Measurements from ENCODE around the gene DHX8.

DHX8 gene

DNA sequence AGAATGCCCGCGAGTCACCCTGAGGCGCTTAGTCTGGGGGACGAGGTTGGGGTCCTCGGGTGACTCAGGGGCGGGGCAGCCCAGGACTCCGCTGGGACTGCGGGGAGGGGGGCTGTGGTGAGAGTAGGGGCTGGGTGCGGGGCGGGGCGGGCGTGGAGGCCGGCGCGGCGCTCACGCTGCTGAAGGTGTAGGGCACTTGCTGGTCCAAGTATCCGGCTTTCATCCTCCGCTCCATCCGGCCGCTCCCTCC is 61.5 kb downstream of the DHX8 start:
- DNase-seq (ENCODE audit: low read depth), result no peak
- H3K4me3 ChIP-seq (ENCODE audit: control insufficient read depth, low read depth, low read length), result peak overlapping the region; percentile 67
- TF ChIP-seq, protein P1, sequence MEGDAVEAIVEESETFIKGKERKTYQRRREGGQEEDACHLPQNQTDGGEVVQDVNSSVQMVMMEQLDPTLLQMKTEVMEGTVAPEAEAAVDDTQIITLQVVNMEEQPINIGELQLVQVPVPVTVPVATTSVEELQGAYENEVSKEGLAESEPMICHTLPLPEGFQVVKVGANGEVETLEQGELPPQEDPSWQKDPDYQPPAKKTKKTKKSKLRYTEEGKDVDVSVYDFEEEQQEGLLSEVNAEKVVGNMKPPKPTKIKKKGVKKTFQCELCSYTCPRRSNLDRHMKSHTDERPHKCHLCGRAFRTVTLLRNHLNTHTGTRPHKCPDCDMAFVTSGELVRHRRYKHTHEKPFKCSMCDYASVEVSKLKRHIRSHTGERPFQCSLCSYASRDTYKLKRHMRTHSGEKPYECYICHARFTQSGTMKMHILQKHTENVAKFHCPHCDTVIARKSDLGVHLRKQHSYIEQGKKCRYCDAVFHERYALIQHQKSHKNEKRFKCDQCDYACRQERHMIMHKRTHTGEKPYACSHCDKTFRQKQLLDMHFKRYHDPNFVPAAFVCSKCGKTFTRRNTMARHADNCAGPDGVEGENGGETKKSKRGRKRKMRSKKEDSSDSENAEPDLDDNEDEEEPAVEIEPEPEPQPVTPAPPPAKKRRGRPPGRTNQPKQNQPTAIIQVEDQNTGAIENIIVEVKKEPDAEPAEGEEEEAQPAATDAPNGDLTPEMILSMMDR (IDR thresholded peaks at IDR 0.05; ENCODE audit: control insufficient read depth, insufficient read depth, low read depth, low read length, missing control alignments), result no peak

DNA sequence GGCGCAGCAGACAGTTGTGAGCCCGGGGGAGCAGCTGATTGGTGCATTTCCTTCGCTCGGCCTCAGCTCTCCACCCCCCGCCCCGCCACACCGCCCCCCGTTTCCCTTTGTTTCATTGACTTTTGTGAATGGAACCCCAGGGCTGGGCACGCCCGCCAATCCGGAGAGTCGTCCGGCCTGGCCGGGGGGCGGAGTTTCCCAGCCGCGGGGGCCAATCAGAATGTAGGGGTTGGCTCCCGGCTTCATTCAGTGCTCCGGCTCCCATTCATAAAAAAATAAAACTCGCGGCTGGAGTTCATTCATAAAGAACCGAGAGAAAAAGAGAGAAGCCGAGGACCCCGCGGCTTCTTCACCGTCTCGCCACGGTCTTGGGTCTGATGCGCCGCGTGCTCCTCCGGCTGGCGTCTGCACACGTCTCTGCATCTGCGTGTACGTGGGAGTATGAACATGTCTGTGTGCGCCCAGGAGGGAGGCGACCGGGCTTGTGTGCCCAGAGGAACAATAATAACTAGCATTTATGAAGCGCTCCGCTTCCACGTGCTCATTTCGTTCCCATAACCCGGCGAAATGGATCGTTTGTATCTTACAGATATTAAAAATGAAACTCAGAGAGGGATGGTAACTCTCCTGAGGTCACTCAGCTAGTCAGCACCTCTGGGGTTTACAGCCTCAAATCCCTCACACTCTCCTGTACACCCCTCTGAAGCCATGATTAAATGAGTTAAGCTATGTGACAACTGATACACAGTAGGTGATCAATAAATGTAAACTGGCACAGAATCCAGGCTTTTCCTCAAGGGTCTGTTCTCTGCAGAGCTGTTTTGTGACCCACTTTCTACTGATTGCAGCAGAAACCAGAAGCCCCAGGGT is 62.8 kb downstream of the DHX8 start, which contains the start of gene ETV4:
TSS of gene ETV4 (minus strand) at position 22 of the 870 bp plus-strand sequence. CDS start 723 bp downstream, outside the sequence.
- TF ChIP-seq, protein P1 (IDR thresholded peaks at IDR 0.05; ENCODE audit: control insufficient read depth, insufficient read depth, low read depth, low read length, missing control alignments), result no peak
- peak; percentile 55 for DNase-seq (ENCODE audit: low read depth)
- peak within 1 kb of the TSS; percentile 67 for H3K4me3 ChIP-seq (ENCODE audit: control insufficient read depth, low read depth, low read length)

DNA sequence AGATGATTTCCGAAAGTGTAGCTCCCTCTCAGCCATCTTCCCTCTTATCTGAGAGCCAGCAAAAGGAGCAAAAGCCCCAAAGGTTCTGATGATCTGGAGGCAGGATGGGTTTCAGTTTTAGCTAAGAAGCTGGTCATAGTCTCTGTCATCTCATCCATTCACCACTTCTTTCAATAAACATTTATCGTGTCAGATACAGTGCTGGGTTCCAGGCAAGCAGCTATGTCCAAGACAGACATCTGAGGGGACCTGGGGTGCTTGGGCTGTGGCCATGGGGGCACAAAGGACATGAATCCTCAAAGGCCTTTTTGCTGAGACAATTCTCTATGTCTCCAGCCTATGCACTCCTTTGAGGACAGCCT is 63.4 kb downstream of the DHX8 start:
- TF ChIP-seq, protein P1 (IDR thresholded peaks at IDR 0.05; ENCODE audit: control insufficient read depth, insufficient read depth, low read depth, low read length, missing control alignments), result no peak
- DNase-seq (ENCODE audit: low read depth), result no peak
- H3K4me3 ChIP-seq (ENCODE audit: control insufficient read depth, low read depth, low read length), result no peak overlapping the region

DNA sequence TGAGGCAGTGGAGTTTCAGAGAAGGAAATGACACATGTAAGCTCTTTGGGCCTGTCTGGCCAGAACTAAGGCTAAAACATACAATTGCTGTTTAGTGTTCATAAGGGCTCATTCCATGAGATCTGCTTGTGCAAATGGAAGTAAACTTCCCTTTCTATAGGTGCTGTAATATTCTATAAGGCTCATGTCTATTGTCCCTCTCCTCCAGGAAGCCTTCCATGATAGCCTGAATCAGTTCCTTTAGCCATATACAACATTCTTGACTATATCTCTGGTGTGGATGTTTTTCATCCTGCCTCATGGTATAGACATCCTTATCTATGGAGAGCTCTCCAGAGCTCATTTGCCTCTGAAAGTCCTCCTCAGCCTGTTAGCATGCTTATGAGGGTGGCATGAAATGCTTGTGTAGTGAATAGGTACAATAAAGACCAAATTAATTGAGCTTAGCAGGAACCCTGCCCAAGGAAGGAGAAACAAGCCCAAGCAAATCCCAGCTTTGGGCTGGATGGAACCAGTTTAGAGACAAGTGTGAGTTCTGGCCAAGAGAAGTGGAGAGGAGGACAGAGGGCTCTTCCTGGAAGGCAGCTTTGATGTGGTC is 64.0 kb downstream of the DHX8 start:
- TF ChIP-seq, protein P1 (IDR thresholded peaks at IDR 0.05; ENCODE audit: control insufficient read depth, insufficient read depth, low read depth, low read length, missing control alignments), result no peak
- no peak for DNase-seq (ENCODE audit: low read depth)
- no peak overlapping the region for H3K4me3 ChIP-seq (ENCODE audit: control insufficient read depth, low read depth, low read length)

DNA sequence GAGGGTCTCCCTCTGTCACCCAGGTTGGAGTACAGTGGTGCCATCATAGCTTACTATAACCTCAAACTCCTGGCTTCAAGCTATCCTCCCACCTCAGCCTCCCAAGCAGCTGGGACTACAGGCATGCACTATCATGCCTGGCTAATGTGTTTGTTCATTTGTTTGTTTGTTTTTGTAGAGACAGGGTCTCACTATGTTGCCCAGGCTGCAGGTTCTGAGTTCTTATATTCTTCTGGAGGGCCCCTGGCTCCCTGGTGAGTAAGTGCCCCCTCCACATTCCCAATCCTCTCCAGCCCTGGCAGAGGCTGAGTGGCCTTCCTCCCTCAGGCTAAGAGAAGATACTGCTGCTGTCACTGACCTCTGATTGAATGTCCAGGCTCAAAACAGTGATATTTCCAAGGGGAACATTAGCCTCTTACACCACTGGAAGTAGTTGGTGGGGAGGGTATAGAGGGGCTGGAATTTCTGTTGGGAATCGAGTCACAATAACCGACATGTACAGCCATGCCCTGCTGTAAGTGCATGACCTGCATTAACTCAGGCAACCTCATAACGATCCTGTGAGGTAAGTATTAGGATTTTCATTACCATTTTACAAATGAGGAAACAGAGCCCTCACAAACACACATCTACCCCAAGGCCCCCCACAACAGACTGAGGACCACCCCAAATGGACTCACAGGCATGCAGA is 65.1 kb downstream of the DHX8 start:
- H3K4me3 ChIP-seq (ENCODE audit: control insufficient read depth, low read depth, low read length), result no peak overlapping the region
- TF ChIP-seq, protein P1 (IDR thresholded peaks at IDR 0.05; ENCODE audit: control insufficient read depth, insufficient read depth, low read depth, low read length, missing control alignments), result no peak
- DNase-seq (ENCODE audit: low read depth), result no peak

DNA sequence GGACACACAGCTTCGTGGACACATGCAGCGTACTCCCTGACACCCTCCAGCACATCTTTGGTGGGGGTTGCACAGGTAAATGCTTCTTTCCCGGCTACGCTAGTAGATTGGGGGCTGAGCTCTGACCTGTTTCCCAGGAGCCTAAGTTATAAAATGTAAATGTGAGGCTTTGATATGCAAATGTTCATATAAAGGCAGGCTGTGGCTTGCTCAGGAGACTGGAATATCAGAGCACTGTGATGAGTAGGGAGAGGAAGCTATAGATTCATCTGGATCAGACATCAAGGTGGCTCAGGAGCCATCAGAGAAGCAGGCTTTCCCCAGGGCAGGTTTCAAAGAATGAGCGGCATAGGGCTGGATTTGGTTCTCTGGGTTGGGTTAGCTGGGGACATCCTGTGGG is 65.7 kb downstream of the DHX8 start:
- TF ChIP-seq, protein P1 (IDR thresholded peaks at IDR 0.05; ENCODE audit: control insufficient read depth, insufficient read depth, low read depth, low read length, missing control alignments), result no peak
- H3K4me3 ChIP-seq (ENCODE audit: control insufficient read depth, low read depth, low read length), result no peak overlapping the region
- DNase-seq (ENCODE audit: low read depth), result no peak

All from AG09309 (cell line).